SK-N-SH (cell line): ENCODE data around the gene SULT1C2. TPM values are rescaled to one million over a fixed set of nuclear protein-coding genes. Genes with fewer than 3 reads are reported as not detected.

ENCODE experiments used
- CTCF ChIA-PET: fragments of 300-600, 350-600 bp; formaldehyde crosslinking; extraction: SDS; loops from one replicate; lab custom pipeline; 2021; lab: Yijun Ruan, JAX
- POLR2A ChIA-PET: fragments of 350-600 bp; sonication (Branson Sonifier 250); formaldehyde crosslinking; extraction: SDS; loops from one replicate; lab custom pipeline; 2020; ENCODE audit warnings: antibody characterized with exemption, inconsistent platforms; lab: Yijun Ruan, JAX
- DNase-seq: peaks from one replicate; pipeline ENCODE4 v3.0.0; 2012
- H2AFZ ChIP-seq: fragments of 200-600 bp; sonication (generic); 2 replicates; pipeline ENCODE4 v1.8.1; 2016; ENCODE audit warnings: antibody characterized with exemption, mild to moderate bottlenecking, low read depth
- H3F3A ChIP-seq: fragments of 200-600 bp; sonication (generic); replicated peaks from 2 replicates; pipeline ENCODE3; 2016; ENCODE audit warnings: antibody characterized with exemption, mild to moderate bottlenecking; ENCODE audit not compliant: insufficient read depth
- H3K27ac ChIP-seq, 2 experiments: fragments of 200-500 bp in 1 of 2; fragments of 200-600 bp in 1 of 2; sonication (Bioruptor generic) in 1 of 2; sonication (generic), shearing (Covaris generic) in 1 of 2; 2 replicates each; pipeline versions ENCODE4 v1.5.1 to v1.6.1; 2014 to 2016; ENCODE audit warnings: low read depth in 2 of 2, inconsistent platforms in 1 of 2, low read length in 1 of 2, mild to moderate bottlenecking in 1 of 2, mixed read lengths in 1 of 2
- H3K27me3 ChIP-seq: fragments of 200-600 bp; sonication (generic), shearing (Covaris generic); 2 replicates; pipeline ENCODE4 v1.6.1; 2016; ENCODE audit warnings: mixed run types; ENCODE audit not compliant: insufficient read depth
- H3K36me3 ChIP-seq, 2 experiments: fragments of 200-500 bp in 1 of 2; fragments of 200-600 bp in 1 of 2; sonication (Bioruptor generic) in 1 of 2; sonication (generic) in 1 of 2; replicated peaks in 1 of 2; 2 replicates each; pipeline versions ENCODE3 to v1.5.1; 2014 to 2016; ENCODE audit warnings: low read length in 1 of 2, mild to moderate bottlenecking in 1 of 2; ENCODE audit not compliant: insufficient read depth in 2 of 2, control insufficient read depth in 1 of 2
- H3K4me1 ChIP-seq, 2 experiments: fragments of 200-500 bp in 1 of 2; fragments of 200-600 bp in 1 of 2; sonication (Bioruptor generic) in 1 of 2; sonication (generic), shearing (Covaris generic) in 1 of 2; 2 replicates each; pipeline versions ENCODE4 v1.5.1 to v1.6.1; 2014 to 2016; ENCODE audit warnings: low read depth in 1 of 2, low read length in 1 of 2, mixed run types in 1 of 2; ENCODE audit not compliant: insufficient read depth in 2 of 2, control insufficient read depth in 1 of 2
- H3K4me2 ChIP-seq: fragments of 200-600 bp; sonication (generic), shearing (Covaris generic); 2 replicates; pipeline ENCODE4 v1.6.1; 2017; ENCODE audit warnings: mixed run types
- H3K4me3 ChIP-seq, 2 experiments: fragments of 200-500 bp in 1 of 2; fragments of 200-600 bp in 1 of 2; sonication (Bioruptor generic) in 1 of 2; sonication (generic), shearing (Covaris generic) in 1 of 2; 2 replicates each; pipeline versions ENCODE4 v1.5.1 to v1.8.1; 2014 to 2016; ENCODE audit warnings: low read depth in 2 of 2, inconsistent platforms in 1 of 2, low read length in 1 of 2, mild to moderate bottlenecking in 1 of 2, mixed read lengths in 1 of 2, moderate library complexity in 1 of 2
- H3K79me2 ChIP-seq: fragments of 200-600 bp; sonication (generic); 2 replicates; pipeline ENCODE4 v1.8.1; 2017; ENCODE audit warnings: mild to moderate bottlenecking; ENCODE audit not compliant: insufficient read depth
- H3K9ac ChIP-seq: fragments of 200-600 bp; sonication (generic); 2 replicates; pipeline ENCODE4 v1.6.1; 2017; ENCODE audit warnings: mixed run types
- H3K9me2 ChIP-seq: fragments of 200-600 bp; sonication (generic); 2 replicates; pipeline ENCODE4 v1.6.1; 2017; ENCODE audit warnings: mixed run types
- H3K9me3 ChIP-seq: fragments of 200-600 bp; sonication (generic); 2 replicates; pipeline ENCODE4 v1.6.1; 2017; ENCODE audit warnings: mixed run types, mild to moderate bottlenecking, moderate library complexity
- H4K20me1 ChIP-seq: fragments of 200-600 bp; sonication (generic); 2 replicates; pipeline ENCODE4 v1.6.1; 2017; ENCODE audit warnings: mild to moderate bottlenecking, mixed run types; ENCODE audit not compliant: insufficient read depth
- CHD2 ChIP-seq: fragments of 150-350 bp; IDR thresholded peaks from 2 replicates; pipeline ENCODE4 v1.6.1; 2018; ENCODE audit warnings: low read length; ENCODE audit not compliant: partially characterized antibody
- CTCF ChIP-seq: fragments of 200-600 bp; sonication (generic); IDR thresholded peaks from 2 replicates; pipeline ENCODE4 v1.6.1; 2017; ENCODE audit warnings: antibody characterized with exemption, mild to moderate bottlenecking, moderate library complexity
- ELF1 ChIP-seq: IDR thresholded peaks from 2 replicates; pipeline ENCODE4 v1.4.0; 2012
- FOXM1 ChIP-seq: IDR thresholded peaks from 2 replicates; pipeline ENCODE4 v1.4.0; 2012; ENCODE audit warnings: low read depth, mild to moderate bottlenecking
- GABPA ChIP-seq: IDR thresholded peaks from 2 replicates; pipeline ENCODE4 v1.4.0; 2012; ENCODE audit warnings: low read depth, mild to moderate bottlenecking
- GATA2 ChIP-seq: sonication (generic); formaldehyde crosslinking; IDR thresholded peaks from 2 replicates; pipeline ENCODE4 v1.5.0; 2020; ENCODE audit warnings: mild to moderate bottlenecking, missing genetic modification reagents
- IRF3 ChIP-seq: fragments of 150-350 bp; IDR thresholded peaks from 2 replicates; pipeline ENCODE4 v1.6.1; 2016; ENCODE audit warnings: mild to moderate bottlenecking, low read depth, low read length
- MAX ChIP-seq: IDR thresholded peaks from 2 replicates; pipeline ENCODE4 v1.4.0; 2012; ENCODE audit warnings: low read depth
- MEF2A ChIP-seq: IDR thresholded peaks from 2 replicates; pipeline ENCODE4 v1.4.0; 2012; ENCODE audit warnings: low read depth, borderline replicate concordance
- NRF1 ChIP-seq: IDR thresholded peaks from 2 replicates; pipeline ENCODE4 v1.6.1; 2012; ENCODE audit warnings: low read depth, mild to moderate bottlenecking, low read length
- RAD21 ChIP-seq: IDR thresholded peaks from 2 replicates; pipeline ENCODE4 v1.6.1; 2012; ENCODE audit warnings: mild to moderate bottlenecking, low read length
- RCOR1 ChIP-seq: fragments of 150-350 bp; IDR thresholded peaks from 2 replicates; pipeline ENCODE4 v1.6.1; 2017; ENCODE audit warnings: antibody characterized with exemption, low read length
- RFX5 ChIP-seq: IDR thresholded peaks from 2 replicates; pipeline ENCODE4 v1.6.1; 2012; ENCODE audit warnings: mild to moderate bottlenecking, improper control_type of control experiment, low read length
- RXRA ChIP-seq: IDR thresholded peaks from 2 replicates; pipeline ENCODE4 v1.4.0; 2012; ENCODE audit warnings: low read depth, mild to moderate bottlenecking, borderline replicate concordance
- TAF1 ChIP-seq: IDR thresholded peaks from 2 replicates; pipeline ENCODE4 v1.6.1; 2012; ENCODE audit warnings: low read depth, mild to moderate bottlenecking, low read length, moderate library complexity, borderline replicate concordance
- TCF12 ChIP-seq: IDR thresholded peaks from 2 replicates; pipeline ENCODE4 v1.4.0; 2012
- USF1 ChIP-seq: IDR thresholded peaks from 2 replicates; pipeline ENCODE4 v1.4.0; 2012; ENCODE audit warnings: low read depth, borderline replicate concordance
- YY1 ChIP-seq: IDR thresholded peaks from 2 replicates; pipeline ENCODE4 v1.4.0; 2012; ENCODE audit warnings: low read depth, mild to moderate bottlenecking
- ZBTB33 ChIP-seq: IDR thresholded peaks from 2 replicates; pipeline ENCODE4 v1.4.0; 2012; ENCODE audit warnings: low read depth, borderline replicate concordance
- WGBS: methylation state at CpG from one replicate; pipeline ENCODE4 v1.1.6; 2017; ENCODE audit warnings: low lambda C conversion rate; 5-methylcytosine and 5-hydroxymethylcytosine counted together
- polyA plus RNA-seq, 3 experiments: library from polyadenylated mRNA; depleted of rRNA; stranded (reverse); fragments of >200 nt; gene quantifications; 2 replicates each; pipeline ENCODE4 v1.2.3, GENCODE V29; 2012

SULT1C2 gene
- polyA plus RNA-seq, 1 of the 3 experiments (the other 2 are of a cell fraction), result not detected

- Histone ChIP-seq H3K9me2 (no peaks in the 10 kb centered on the region), H3K36me3 (no peaks in the 10 kb centered on the region), H3K9ac (no peak overlapping the region), H2AFZ (no peak overlapping the region), H3K9me3 (no peaks in the 10 kb centered on the region), H3K27me3 (no peaks in the 10 kb centered on the region), H3K4me1 (no peaks in the 10 kb centered on the region), H3K4me2 (no peak overlapping the region), H3K79me2 (no peaks in the 10 kb centered on the region), H3F3A (no peaks in the 10 kb centered on the region), H4K20me1 (no peaks in the 10 kb centered on the region), H3K4me3 (no peak overlapping the region), H3K27ac (no peak overlapping the region)
- TF ChIP-seq RXRA (no peak), ZBTB33 (no peak), TCF12 (no peak), RAD21 (no peak), CTCF (no peak), IRF3 (no peak), RCOR1 (no peak), GATA2 (CRISPR knock-in tag) (no peak), USF1 (no peak), MAX (no peak), CHD2 (no peak), GABPA (no peak), TAF1 (no peak), NRF1 (no peak), ELF1 (no peak), FOXM1 (no peak), RFX5 (no peak), YY1 (no peak), MEF2A (no peak)
- CTCF ChIA-PET, result interaction anchor here (0.6 kb wide), 1 partner anchor 95 kb away, joined by 3 read pairs; no protein-coding TSS in a partner anchor
- WGBS, result 63% methylated on average over 5 of the region's 5 CpGs
- POLR2A ChIA-PET, result no interaction called here
- DNase-seq, result no peak
Observed at GRCh38 chr2:108279468-108279867, 9.2 kb upstream of the SULT1C2 start.
